Neuron (in vitro differentiated cells): Measurements from ENCODE around the gene RIN3.

ENCODE experiments used
- H2AFZ ChIP-seq: one replicate; pipeline ENCODE4 v1.6.1; 2013; ENCODE audit warnings: low read depth, mild to moderate bottlenecking, inconsistent platforms, low read length, moderate library complexity
- H3K27me3 ChIP-seq: one replicate; pipeline ENCODE4 v1.6.1; 2013; ENCODE audit warnings: low read length; ENCODE audit not compliant: insufficient read depth
- H3K36me3 ChIP-seq: one replicate; pipeline ENCODE4 v1.6.1; 2013; ENCODE audit warnings: low read length; ENCODE audit not compliant: insufficient read depth
- H3K4me1 ChIP-seq: one replicate; pipeline ENCODE4 v1.6.1; 2013; ENCODE audit warnings: low read length; ENCODE audit not compliant: insufficient read depth
- H3K4me3 ChIP-seq: 2 replicates; pipeline ENCODE4 v1.5.1; 2013; ENCODE audit warnings: mild to moderate bottlenecking, low read length, moderate library complexity
- H3K9me3 ChIP-seq: one replicate; pipeline ENCODE4 v1.6.1; 2013; ENCODE audit warnings: low read length

The RIN3 gene

DNA sequence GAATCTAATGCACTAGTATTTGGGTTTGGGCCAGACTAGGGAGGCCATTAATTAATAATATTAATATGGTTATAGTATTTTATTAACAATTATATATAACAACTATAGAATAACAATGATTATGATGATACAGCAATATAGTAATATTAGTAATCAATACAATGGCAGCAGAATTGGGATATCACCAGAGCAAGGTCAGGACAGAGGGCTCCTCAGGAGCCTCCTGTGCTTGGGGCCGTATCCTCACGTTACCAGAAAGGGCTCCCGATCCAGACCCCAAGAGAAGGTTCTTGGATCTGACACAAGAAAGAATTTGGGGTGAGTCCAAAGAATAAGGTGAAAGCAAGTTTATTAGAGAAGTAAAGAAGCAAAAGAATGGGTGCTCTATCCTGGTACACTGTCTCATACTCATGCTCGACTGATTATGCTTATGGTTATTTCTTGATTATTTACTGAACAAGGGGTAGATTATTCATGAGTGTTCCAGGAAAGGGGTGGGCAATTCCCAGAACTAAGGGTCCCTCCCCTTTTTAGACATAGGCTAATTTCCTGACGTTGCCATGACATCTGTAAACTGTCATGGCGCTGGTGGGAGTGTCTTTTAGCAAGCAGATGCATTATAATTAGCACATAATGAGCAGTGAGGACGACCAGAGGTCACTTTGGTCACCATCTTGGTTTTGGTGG, 61.6 kb downstream of the RIN3 start:
- peaks cover 2% of the 10 kb centered on the region for H3K9me3 ChIP-seq
- no peak overlapping the region for H3K4me3 ChIP-seq
- no peak overlapping the region for H2AFZ ChIP-seq
- H3K27me3 ChIP-seq, result no peaks in the 10 kb centered on the region
- no peaks in the 10 kb centered on the region for H3K4me1 ChIP-seq
- H3K36me3 ChIP-seq, result no peaks in the 10 kb centered on the region

DNA sequence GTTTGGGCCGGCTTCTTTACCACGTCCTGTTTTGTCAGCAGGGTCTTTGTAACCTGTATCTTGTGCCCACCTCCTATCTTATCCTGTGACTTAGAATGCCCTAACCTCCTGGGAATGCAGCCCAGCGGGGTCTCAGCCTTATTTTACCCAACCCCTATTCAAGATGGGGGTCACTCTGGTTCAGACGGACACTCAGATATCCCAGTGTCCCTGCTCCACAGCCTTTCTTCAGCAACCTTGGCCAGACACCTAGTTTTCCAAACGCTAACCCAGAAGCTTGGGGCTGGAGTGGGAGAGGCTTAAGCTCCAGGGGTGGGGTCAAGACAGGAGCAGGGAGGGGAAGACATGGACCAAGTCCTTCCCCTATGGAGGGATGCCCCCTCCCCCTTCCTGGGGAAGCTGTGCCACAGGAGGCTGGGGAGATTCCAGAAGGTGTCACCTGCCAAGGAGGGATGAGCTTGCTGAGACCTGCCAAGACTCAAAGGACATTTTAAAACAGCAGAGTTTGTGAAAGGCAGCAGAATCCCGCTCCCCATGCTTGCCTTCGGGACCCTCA, 62.2 kb downstream of the RIN3 start:
- H3K9me3 ChIP-seq, result peaks cover 2% of the 10 kb centered on the region
- H3K4me1 ChIP-seq, result no peaks in the 10 kb centered on the region
- no peak overlapping the region for H2AFZ ChIP-seq
- H3K36me3 ChIP-seq, result no peaks in the 10 kb centered on the region
- no peak overlapping the region for H3K4me3 ChIP-seq
- no peaks in the 10 kb centered on the region for H3K27me3 ChIP-seq

DNA sequence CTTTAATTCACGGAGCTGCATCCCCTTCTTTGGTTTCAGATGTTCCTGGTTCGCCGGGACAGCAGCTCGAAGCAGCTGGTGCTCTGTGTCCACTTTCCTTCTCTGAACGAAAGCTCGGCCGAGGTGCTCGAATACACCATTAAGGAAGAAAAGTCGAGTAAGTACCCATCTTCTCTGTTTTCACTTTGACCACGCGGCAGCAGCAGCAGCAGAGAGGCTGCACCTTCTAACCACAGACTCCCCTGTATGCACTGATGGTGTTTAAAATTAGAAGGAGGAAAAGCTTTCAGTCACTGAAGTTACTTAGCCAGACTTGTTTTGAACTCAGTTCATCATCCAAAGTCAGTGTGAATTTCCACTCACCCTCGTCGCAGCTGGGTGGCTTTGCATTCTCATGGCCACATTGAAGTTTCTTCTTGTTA, 63.8 kb downstream of the RIN3 start:
- H3K9me3 ChIP-seq, result peaks cover 2% of the 10 kb centered on the region
- no peaks in the 10 kb centered on the region for H3K4me1 ChIP-seq
- H3K27me3 ChIP-seq, result no peaks in the 10 kb centered on the region
- H2AFZ ChIP-seq, result no peak overlapping the region
- H3K36me3 ChIP-seq, result no peaks in the 10 kb centered on the region
- H3K4me3 ChIP-seq, result no peak overlapping the region

DNA sequence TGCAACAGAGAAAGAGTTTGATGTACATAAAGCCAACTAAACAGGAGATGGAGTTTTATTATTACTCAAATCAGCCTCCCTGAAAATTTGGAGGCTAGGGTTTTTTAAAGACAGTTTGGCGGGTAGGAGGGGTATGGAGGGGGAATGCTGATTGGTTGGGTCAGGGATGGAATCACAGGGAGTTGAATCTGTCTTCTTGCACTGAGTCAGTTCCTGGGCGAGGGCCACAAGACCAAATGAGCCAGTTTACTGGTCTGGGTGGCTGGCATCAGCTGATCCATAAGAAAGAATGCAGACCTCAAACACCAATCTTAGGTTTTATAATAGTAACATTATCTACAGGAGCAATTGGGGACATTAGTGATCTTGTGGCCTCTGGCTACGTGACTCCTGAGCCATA, 64.9 kb downstream of the RIN3 start:
- Histone ChIP-seq H3K27me3 (no peaks in the 10 kb centered on the region), H3K4me3 (no peak overlapping the region), H3K4me1 (no peaks in the 10 kb centered on the region), H2AFZ (no peak overlapping the region), H3K36me3 (no peaks in the 10 kb centered on the region), H3K9me3 (peaks cover 5% of the 10 kb centered on the region)

DNA sequence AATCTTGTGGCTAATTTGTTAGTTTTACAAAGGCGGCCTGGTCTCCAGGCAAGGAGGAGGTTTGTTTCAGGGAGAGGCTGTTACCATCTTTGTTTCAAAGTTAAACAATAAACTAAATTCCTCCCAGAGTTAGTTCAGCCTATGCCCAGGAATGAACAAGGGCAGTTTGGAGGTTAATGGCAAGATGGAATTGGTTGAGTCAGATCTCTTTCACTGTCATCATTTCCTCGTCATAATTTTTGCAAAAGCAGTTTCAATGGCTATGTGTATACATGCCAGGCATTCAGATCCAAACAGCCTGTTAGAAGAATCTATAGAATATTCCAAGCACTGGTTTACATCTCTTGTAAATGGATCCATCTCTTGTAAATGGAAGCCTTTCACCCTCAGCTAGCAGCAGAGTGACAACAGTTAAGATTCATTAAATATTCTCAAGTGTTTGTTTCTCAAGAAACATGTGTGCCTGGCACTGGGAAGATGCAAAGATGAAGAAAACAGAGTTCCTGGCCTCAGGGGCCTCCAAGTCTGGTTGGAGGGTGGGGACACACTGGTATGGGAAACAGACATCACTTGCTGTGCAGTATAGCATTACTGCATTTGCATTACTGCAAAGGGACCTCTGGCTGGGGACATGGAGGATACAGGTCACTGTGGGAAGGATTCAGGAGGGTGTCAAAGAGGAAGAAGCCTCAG, 65.8 kb downstream of the RIN3 start:
- no peak overlapping the region for H3K4me3 ChIP-seq
- H3K36me3 ChIP-seq, result no peaks in the 10 kb centered on the region
- H3K4me1 ChIP-seq, result no peaks in the 10 kb centered on the region
- H3K27me3 ChIP-seq, result no peaks in the 10 kb centered on the region
- no peak overlapping the region for H2AFZ ChIP-seq
- peaks cover 5% of the 10 kb centered on the region for H3K9me3 ChIP-seq

DNA sequence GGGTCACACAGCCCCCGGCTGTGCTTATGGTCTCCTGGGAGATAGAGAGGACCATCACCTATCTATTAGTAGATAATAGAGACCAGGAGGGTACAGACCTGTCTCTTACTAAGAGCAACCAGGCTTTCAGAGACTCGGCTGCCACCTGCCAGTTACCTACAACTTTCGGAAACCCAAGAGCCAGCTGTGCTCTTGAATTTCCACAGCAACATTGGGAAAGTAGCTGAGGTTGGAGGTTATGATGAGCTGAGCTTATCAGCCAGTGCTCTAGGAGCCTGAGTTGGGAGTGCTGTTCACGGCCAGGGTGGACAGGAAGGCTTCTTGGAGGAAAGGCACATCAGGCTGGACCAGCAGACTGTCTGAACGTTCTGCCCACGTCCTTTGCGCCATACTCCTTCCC, 67.6 kb downstream of the RIN3 start:
- no peak overlapping the region for H3K4me3 ChIP-seq
- H3K36me3 ChIP-seq, result no peaks in the 10 kb centered on the region
- H3K27me3 ChIP-seq, result no peaks in the 10 kb centered on the region
- no peak overlapping the region for H2AFZ ChIP-seq
- H3K9me3 ChIP-seq, result peaks cover 3% of the 10 kb centered on the region
- no peaks in the 10 kb centered on the region for H3K4me1 ChIP-seq

DNA sequence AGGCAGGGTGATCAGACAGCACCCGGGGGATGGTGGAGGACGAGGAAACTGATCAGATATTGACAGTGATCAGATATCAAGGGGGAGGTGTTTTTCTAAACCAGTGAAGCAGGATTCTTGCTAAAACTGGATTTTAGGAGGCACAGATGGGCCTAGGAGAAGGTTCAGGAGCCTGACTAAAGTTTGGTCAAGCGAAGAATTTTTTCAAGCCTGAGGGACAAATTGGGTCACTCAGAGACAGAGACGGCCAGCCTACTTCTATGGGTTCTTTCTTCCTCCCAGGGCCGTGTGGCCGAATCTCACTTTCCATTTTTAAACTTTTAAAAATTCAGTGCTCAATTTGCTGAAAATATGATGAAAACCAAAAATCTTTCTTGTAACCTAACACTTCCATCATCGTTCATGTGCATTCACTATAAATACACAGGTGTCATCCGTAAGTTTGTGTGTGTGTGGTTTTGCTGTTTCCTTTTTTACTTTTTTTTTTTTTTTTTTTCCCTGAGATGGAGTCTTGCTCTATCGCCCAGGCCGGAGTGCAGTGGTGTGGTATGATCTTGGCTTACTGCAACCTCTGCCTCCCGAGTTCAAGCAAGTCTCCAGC, 68.5 kb downstream of the RIN3 start:
- H3K9me3 ChIP-seq, result peaks cover 3% of the 10 kb centered on the region

DNA sequence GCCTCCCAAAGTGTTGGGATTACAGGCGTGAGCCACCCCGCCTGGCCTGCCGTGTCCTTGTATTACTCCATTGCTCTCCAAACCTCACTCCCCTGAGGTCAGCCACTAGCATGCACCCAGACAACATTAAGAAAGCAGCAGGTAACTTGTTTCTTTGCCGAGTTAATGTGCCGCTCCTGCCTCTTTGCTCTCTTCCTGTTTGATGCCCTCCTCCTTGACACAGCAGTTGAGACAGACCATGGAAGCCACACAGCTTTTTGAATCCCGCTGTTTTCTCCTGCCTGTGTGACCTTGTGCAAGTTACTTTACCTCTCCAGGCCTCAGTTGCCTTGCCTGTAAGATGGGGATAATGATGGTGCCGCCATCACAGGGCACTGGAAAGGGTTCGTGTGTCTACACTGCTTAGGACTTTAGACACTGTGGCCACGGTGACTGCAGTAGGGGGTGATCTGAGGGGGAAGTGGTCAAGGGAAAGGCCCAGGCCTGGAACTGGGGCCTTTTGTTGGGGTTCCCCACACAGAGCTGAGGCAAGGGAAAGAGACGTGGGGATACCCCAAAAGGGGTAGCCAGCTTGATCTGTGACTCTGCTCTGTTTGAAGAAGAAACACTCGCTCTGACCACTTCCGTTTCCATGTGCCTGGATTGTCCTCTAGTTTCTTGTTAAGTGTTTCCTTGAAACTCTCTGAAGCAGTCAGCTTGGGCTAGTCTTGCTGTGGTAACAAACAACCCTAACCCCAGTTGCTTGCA, 69.3 kb downstream of the RIN3 start:
- H3K27me3 ChIP-seq, result no peaks in the 10 kb centered on the region
- no peak overlapping the region for H3K4me3 ChIP-seq
- peaks cover 3% of the 10 kb centered on the region for H3K9me3 ChIP-seq
- H2AFZ ChIP-seq, result no peak overlapping the region
- H3K4me1 ChIP-seq, result no peaks in the 10 kb centered on the region
- no peaks in the 10 kb centered on the region for H3K36me3 ChIP-seq

More for the DNA sequence above, 68.5 kb downstream of the RIN3 start:
- Histone ChIP-seq H2AFZ (no peak overlapping the region), H3K4me1 (no peaks in the 10 kb centered on the region), H3K36me3 (no peaks in the 10 kb centered on the region), H3K27me3 (no peaks in the 10 kb centered on the region), H3K4me3 (no peak overlapping the region)

DNA sequence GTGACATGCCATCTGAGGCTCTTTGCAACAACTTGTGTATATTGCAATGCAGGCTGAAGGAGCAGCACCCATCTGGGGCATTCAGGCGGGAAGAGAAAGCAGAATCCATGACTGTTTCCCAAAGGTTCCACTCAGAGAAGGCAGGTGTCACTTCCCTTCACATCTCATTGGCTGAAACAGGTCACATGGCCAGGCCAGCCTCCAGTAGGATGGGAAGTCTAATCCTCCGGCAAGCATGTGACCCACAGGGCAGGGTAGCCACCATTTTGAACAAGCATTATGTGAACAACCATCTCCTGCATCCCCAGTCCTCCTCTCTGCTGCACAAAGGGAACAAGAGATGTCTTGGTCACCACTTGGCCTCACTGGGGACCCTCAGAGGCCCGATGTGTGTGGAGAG, 70.6 kb downstream of the RIN3 start:
- Histone ChIP-seq H3K4me3 (no peak overlapping the region), H2AFZ (no peak overlapping the region), H3K4me1 (no peaks in the 10 kb centered on the region), H3K36me3 (no peaks in the 10 kb centered on the region), H3K9me3 (peaks cover 3% of the 10 kb centered on the region), H3K27me3 (no peaks in the 10 kb centered on the region)

DNA sequence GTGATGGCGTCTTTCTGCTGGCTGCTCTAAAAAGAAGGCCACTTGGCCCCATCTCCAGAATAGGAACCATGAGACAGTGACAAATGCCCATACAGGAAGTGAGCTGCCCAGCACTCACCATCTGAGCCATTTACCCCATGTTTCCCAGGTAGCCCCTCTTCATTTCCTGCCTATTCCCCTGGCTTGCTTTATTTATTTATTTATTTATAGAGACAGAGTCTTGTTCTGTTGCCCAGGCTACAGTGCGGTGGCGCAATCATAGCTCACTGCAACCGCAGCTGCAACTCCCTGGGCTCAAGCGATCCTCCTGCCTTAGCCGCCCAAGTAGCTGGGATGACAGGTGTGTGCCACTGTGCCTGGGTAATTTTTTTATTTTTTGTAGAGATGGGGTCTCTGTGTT, 71.2 kb downstream of the RIN3 start:
- Histone ChIP-seq H3K36me3 (no peaks in the 10 kb centered on the region), H3K4me1 (no peaks in the 10 kb centered on the region), H3K4me3 (no peak overlapping the region), H2AFZ (no peak overlapping the region), H3K27me3 (no peaks in the 10 kb centered on the region), H3K9me3 (peaks cover 3% of the 10 kb centered on the region)

DNA sequence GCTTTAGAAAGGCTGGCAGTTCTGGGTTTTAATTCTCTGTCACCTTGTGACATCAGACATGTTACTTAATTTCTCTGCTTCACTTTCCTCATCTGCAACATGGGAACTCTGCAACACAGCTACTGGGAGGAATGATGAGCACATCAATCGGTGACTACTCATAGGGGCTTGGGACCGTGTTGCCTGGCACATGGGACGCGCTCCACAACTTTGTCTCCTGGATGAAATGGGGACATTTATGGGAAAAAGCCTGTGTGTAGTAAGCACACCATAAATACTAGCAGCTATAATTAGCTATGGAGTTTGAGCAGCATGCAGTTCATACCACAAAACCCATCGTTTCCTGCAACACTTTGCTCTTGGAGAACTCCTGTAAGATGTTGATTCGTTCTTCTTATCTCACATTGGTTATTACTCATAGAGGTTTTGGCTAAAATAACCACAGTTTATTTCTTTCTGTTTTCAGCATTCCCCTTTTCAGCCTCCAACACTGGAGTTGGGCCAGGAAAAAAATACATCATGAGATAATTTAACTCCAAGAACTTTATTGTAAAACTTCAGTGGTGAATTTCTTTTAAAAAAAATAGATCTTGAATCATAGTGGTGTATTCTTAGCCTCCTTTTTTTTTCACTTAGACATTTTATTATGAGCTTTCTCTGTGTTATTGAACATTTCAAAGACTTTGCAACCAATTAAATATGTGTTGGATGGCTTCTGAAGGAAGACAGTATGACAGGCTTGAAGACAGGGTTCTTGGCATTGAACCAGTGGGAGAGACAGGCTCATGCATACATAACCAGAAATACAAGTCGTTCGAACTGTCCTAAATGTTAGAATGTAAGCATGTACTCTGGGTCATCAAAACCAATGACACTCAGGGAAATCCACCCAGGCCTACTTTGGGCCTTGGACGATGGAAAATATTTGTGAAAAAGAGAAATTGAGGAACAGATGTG, 72.7 kb downstream of the RIN3 start:
- H3K27me3 ChIP-seq, result no peaks in the 10 kb centered on the region
- no peak overlapping the region for H3K4me3 ChIP-seq
- no peaks in the 10 kb centered on the region for H3K36me3 ChIP-seq
- no peaks in the 10 kb centered on the region for H3K4me1 ChIP-seq
- H3K9me3 ChIP-seq, result peaks cover 3% of the 10 kb centered on the region
- H2AFZ ChIP-seq, result no peak overlapping the region
